Measurements from ENCODE around the gene ZNF140. TPM values are rescaled to one million over a fixed set of nuclear protein-coding genes. Genes with fewer than 3 reads are reported as not detected.

The ZNF140 gene
- polyA plus RNA-seq, 1 donor (not counting 4 experiments of a cell fraction or from before 2014, with no cell fraction given), result 15.9 TPM

DNA sequence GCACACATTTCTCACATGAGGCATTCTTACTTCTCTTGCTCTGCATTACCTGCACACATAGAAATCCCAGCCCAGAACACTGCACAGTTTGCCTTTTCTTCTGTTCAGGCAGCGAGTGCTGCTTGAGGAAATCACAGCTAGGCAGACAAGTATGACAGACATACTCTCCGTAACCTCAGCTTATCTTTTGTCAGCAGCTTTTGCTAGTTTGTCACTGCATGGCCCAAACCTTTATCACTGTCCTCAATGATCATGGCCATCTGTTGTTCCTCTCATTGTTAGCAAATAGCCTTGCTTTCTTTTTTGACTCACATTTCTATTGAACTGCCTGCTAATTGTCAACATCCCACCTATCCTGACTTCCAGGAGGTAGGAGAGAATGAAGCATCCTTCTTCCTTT, 55.0 kb downstream of the ZNF140 start:
- Histone ChIP-seq H3K36me3 (ENCODE audit: control insufficient read depth in 2 of 2, extremely low read depth in 1 of 2, insufficient read depth in 2 of 2, low read length in 2 of 2) (peaks cover 3% of the 10 kb centered on the region in 2 experiments), H3K79me2 (ENCODE audit: control insufficient read depth, insufficient read depth, low read length) (no peaks in the 10 kb centered on the region), H3K9me3 (ENCODE audit: control insufficient read depth, low read depth, low read length) (peaks cover 3% of the 10 kb centered on the region), H3K9me1 (ENCODE audit: control insufficient read depth, extremely low read depth, insufficient read depth, low read length) (no peaks in the 10 kb centered on the region), H3K9ac (ENCODE audit: control insufficient read depth, extremely low read depth, insufficient read depth, low read length) (no peak overlapping the region), H4K20me1 (ENCODE audit: control insufficient read depth, extremely low read depth, insufficient read depth, low read length) (no peaks in the 10 kb centered on the region), H3K4me1 (ENCODE audit: control insufficient read depth, extremely low read depth, insufficient read depth, low read length) (peaks cover 4% of the 10 kb centered on the region), H3K27me3 (ENCODE audit: control insufficient read depth, extremely low read depth, insufficient read depth, low read length) (no peaks in the 10 kb centered on the region), H3K27ac (ENCODE audit: control insufficient read depth, insufficient read depth, low read length) (no peak overlapping the region), H3K4me3 (ENCODE audit: control insufficient read depth in 2 of 3, extremely low read depth in 1 of 3, insufficient read depth in 2 of 3, low read depth in 1 of 3, low read length in 3 of 3) (no peak overlapping the region), H3K4me2 (ENCODE audit: control insufficient read depth, extremely low read depth, insufficient read depth, low read depth, low read length) (no peak overlapping the region), H2AFZ (ENCODE audit: control insufficient read depth, low read length) (no peak overlapping the region)
- FAIRE-seq (no peak), DNase-seq (ENCODE audit: low read depth, low spot score) (no peak)
- dilution Hi-C loops (cut with MboI; ENCODE audit: extremely low pct_ligation_motif_present, low sequenced_read_pairs), result no loop called here
- TF ChIP-seq, protein P1, sequence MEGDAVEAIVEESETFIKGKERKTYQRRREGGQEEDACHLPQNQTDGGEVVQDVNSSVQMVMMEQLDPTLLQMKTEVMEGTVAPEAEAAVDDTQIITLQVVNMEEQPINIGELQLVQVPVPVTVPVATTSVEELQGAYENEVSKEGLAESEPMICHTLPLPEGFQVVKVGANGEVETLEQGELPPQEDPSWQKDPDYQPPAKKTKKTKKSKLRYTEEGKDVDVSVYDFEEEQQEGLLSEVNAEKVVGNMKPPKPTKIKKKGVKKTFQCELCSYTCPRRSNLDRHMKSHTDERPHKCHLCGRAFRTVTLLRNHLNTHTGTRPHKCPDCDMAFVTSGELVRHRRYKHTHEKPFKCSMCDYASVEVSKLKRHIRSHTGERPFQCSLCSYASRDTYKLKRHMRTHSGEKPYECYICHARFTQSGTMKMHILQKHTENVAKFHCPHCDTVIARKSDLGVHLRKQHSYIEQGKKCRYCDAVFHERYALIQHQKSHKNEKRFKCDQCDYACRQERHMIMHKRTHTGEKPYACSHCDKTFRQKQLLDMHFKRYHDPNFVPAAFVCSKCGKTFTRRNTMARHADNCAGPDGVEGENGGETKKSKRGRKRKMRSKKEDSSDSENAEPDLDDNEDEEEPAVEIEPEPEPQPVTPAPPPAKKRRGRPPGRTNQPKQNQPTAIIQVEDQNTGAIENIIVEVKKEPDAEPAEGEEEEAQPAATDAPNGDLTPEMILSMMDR (optimal IDR thresholded peaks at IDR 0.05 in 1 of 3, IDR thresholded peaks at IDR 0.05 in 1 of 3, conservative IDR thresholded peaks at IDR 0.05 in 1 of 3; ENCODE audit: extremely low read depth in 1 of 3, insufficient read depth in 2 of 3, low read length in 3 of 3), result no peak
- TF ChIP-seq EZH2 (IDR thresholded peaks at IDR 0.05; ENCODE audit: low read length), result no peak

DNA sequence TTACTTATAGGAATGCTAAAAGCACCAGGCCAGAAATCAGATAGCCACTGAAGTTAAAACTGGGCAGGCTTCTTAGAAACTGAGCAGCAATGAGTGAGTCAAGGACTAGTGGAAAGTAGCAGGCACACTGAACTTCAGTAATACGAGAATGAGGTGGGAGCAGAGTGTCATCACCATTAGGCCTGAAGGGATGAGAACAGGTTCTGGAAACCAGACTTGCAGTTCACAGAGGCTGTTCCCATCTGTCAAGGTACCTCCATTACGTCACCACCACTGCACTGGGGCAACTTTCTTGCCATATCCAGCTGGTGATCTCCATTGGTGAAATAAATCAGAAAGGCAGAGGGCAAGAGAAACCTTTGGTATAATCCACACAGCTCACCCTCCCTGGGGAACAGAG, 65.3 kb downstream of the ZNF140 start:
- Histone ChIP-seq H3K27me3 (ENCODE audit: control insufficient read depth, extremely low read depth, insufficient read depth, low read length) (no peaks in the 10 kb centered on the region), H3K9me3 (ENCODE audit: control insufficient read depth, low read depth, low read length) (peaks cover 4% of the 10 kb centered on the region), H4K20me1 (ENCODE audit: control insufficient read depth, extremely low read depth, insufficient read depth, low read length) (no peaks in the 10 kb centered on the region), H3K9me1 (ENCODE audit: control insufficient read depth, extremely low read depth, insufficient read depth, low read length) (no peaks in the 10 kb centered on the region), H3K4me2 (ENCODE audit: control insufficient read depth, extremely low read depth, insufficient read depth, low read depth, low read length) (no peak overlapping the region), H3K9ac (ENCODE audit: control insufficient read depth, extremely low read depth, insufficient read depth, low read length) (no peak overlapping the region), H3K36me3 (ENCODE audit: control insufficient read depth in 2 of 2, extremely low read depth in 1 of 2, insufficient read depth in 2 of 2, low read length in 2 of 2) (peaks cover 0 to 9% of the 10 kb centered on the region in 2 experiments), H3K27ac (ENCODE audit: control insufficient read depth, insufficient read depth, low read length) (no peak overlapping the region), H2AFZ (ENCODE audit: control insufficient read depth, low read length) (no peak overlapping the region), H3K4me1 (ENCODE audit: control insufficient read depth, extremely low read depth, insufficient read depth, low read length) (no peaks in the 10 kb centered on the region), H3K79me2 (ENCODE audit: control insufficient read depth, insufficient read depth, low read length) (no peaks in the 10 kb centered on the region), H3K4me3 (ENCODE audit: control insufficient read depth in 2 of 3, extremely low read depth in 1 of 3, insufficient read depth in 2 of 3, low read depth in 1 of 3, low read length in 3 of 3) (no peak overlapping the region)
- FAIRE-seq, result no peak
- TF ChIP-seq, protein P1 (optimal IDR thresholded peaks at IDR 0.05 in 1 of 3, IDR thresholded peaks at IDR 0.05 in 1 of 3, conservative IDR thresholded peaks at IDR 0.05 in 1 of 3; ENCODE audit: extremely low read depth in 1 of 3, insufficient read depth in 2 of 3, low read length in 3 of 3), result no peak
- dilution Hi-C loops (cut with MboI; ENCODE audit: extremely low pct_ligation_motif_present, low sequenced_read_pairs), result no loop called here
- DNase-seq (ENCODE audit: low read depth, low spot score), result no peak
